Keratinocyte (primary cell): ENCODE results near the gene ADM5. TPM values are rescaled to one million over a fixed set of nuclear protein-coding genes. Genes with fewer than 3 reads are reported as not detected.
A peak's percentile ranks its signal among the peaks of the same experiment; 100 is the strongest.

ENCODE experiments used
- DNase-seq: peaks from one replicate; pipeline ENCODE4 v3.0.0-alpha.2; 2011; ENCODE audit warnings: low read depth, missing footprints, low spot score
- FAIRE-seq: peaks from 2 replicates; lab custom pipeline; 2011; peaks lifted over from hg19 to GRCh38; lab: Jason Lieb, UNC
- H2AFZ ChIP-seq: 2 replicates; pipeline ENCODE4 v1.6.0; 2012; ENCODE audit warnings: low read length, control low read depth, inconsistent platforms; ENCODE audit not compliant: control insufficient read depth
- H3K27ac ChIP-seq: 2 replicates; pipeline ENCODE4 v1.5.1; 2011; ENCODE audit warnings: low read length; ENCODE audit not compliant: control insufficient read depth, insufficient read depth
- H3K27me3 ChIP-seq: 3 replicates; pipeline ENCODE4 v1.6.0; 2011; ENCODE audit warnings: low read length; ENCODE audit not compliant: control insufficient read depth, insufficient read depth; ENCODE audit errors: extremely low read depth
- H3K36me3 ChIP-seq, 2 experiments: 2 replicates in 1 of 2; 3 replicates in 1 of 2; pipeline ENCODE4 v1.5.1; 2011; ENCODE audit warnings: low read length in 2 of 2, mild to moderate bottlenecking in 1 of 2; ENCODE audit not compliant: control insufficient read depth in 2 of 2, insufficient read depth in 2 of 2; ENCODE audit errors: extremely low read depth in 1 of 2
- H3K4me1 ChIP-seq: 3 replicates; pipeline ENCODE4 v1.5.1; 2011; ENCODE audit warnings: low read length; ENCODE audit not compliant: control insufficient read depth, insufficient read depth; ENCODE audit errors: extremely low read depth
- H3K4me2 ChIP-seq: 3 replicates; pipeline ENCODE4 v1.6.0; 2011; ENCODE audit warnings: low read depth, low read length; ENCODE audit not compliant: control insufficient read depth, insufficient read depth; ENCODE audit errors: extremely low read depth
- H3K4me3 ChIP-seq, 3 experiments: fragments of 200-600 bp in 1 of 3; sonication (generic) in 1 of 3; 2 replicates in 2 of 3; 3 replicates in 1 of 3; pipeline ENCODE4 v1.5.1; 2011 to 2016; ENCODE audit warnings: low read length in 3 of 3, mild to moderate bottlenecking in 3 of 3, control low read depth in 2 of 3, inconsistent platforms in 1 of 3, low read depth in 1 of 3, mixed read lengths in 1 of 3, mixed run types in 1 of 3, moderate library complexity in 1 of 3; ENCODE audit not compliant: control insufficient read depth in 2 of 3, insufficient read depth in 2 of 3; ENCODE audit errors: extremely low read depth in 1 of 3
- H3K79me2 ChIP-seq: 2 replicates; pipeline ENCODE4 v1.6.0; 2012; ENCODE audit warnings: low read length; ENCODE audit not compliant: control insufficient read depth, insufficient read depth
- H3K9ac ChIP-seq: 3 replicates; pipeline ENCODE4 v1.6.0; 2011; ENCODE audit warnings: low read length; ENCODE audit not compliant: control insufficient read depth, insufficient read depth; ENCODE audit errors: extremely low read depth
- H3K9me1 ChIP-seq: 3 replicates; pipeline ENCODE4 v1.6.0; 2011; ENCODE audit warnings: low read length; ENCODE audit not compliant: control insufficient read depth, insufficient read depth; ENCODE audit errors: extremely low read depth
- H3K9me3 ChIP-seq: 2 replicates; pipeline ENCODE4 v1.5.1; 2012; ENCODE audit warnings: low read depth, low read length; ENCODE audit not compliant: control insufficient read depth
- H4K20me1 ChIP-seq: 3 replicates; pipeline ENCODE4 v1.6.0; 2011; ENCODE audit warnings: low read length; ENCODE audit not compliant: control insufficient read depth, insufficient read depth; ENCODE audit errors: extremely low read depth
- EZH2 ChIP-seq: IDR thresholded peaks from one replicate; pipeline ENCODE4 v1.6.1; 2012; ENCODE audit warnings: inconsistent platforms, mild to moderate bottlenecking, low read length, moderate library complexity
- dilution Hi-C: fragments of 300-500 bp; cut with MboI; formaldehyde crosslinking; loops from one replicate; pipeline ENCODE4 v1.7.0; 2020; ENCODE audit warnings: low sequenced_read_pairs; ENCODE audit not compliant: extremely low pct_ligation_motif_present
- polyA plus RNA-seq, 5 experiments: library from polyadenylated mRNA; depleted of rRNA in 3 of 5; stranded (reverse) in 3 of 5; stranded (forward) in 1 of 5; unstranded in 1 of 5; fragments of >200 nt; gene quantifications; 1 replicate in 1 of 5; 2 replicates in 3 of 5; 3 replicates in 1 of 5; pipeline versions ENCODE4 v1.2.1 to v1.2.3, GENCODE V29; 2011 to 2012; ENCODE audit warnings: missing spikeins in 2 of 5, low read depth in 1 of 5, low replicate concordance in 1 of 5
- TF ChIP-seq, protein P1 (sequence below), 3 experiments: IDR thresholded peaks in 1 of 3; conservative IDR thresholded peaks in 1 of 3; optimal IDR thresholded peaks in 1 of 3; 2 replicates in 2 of 3; 3 replicates in 1 of 3; pipeline versions ENCODE3 to v1.5.1; 2011; ENCODE audit warnings: low read length in 3 of 3, mild to moderate bottlenecking in 3 of 3, moderate library complexity in 2 of 3, control low read depth in 1 of 3, inconsistent platforms in 1 of 3; ENCODE audit not compliant: insufficient read depth in 2 of 3; ENCODE audit errors: extremely low read depth in 1 of 3

Gene ADM5
- polyA plus RNA-seq, 1 donor (not counting 4 experiments of a cell fraction or from before 2014, with no cell fraction given) = 0.73 TPM

DNA sequence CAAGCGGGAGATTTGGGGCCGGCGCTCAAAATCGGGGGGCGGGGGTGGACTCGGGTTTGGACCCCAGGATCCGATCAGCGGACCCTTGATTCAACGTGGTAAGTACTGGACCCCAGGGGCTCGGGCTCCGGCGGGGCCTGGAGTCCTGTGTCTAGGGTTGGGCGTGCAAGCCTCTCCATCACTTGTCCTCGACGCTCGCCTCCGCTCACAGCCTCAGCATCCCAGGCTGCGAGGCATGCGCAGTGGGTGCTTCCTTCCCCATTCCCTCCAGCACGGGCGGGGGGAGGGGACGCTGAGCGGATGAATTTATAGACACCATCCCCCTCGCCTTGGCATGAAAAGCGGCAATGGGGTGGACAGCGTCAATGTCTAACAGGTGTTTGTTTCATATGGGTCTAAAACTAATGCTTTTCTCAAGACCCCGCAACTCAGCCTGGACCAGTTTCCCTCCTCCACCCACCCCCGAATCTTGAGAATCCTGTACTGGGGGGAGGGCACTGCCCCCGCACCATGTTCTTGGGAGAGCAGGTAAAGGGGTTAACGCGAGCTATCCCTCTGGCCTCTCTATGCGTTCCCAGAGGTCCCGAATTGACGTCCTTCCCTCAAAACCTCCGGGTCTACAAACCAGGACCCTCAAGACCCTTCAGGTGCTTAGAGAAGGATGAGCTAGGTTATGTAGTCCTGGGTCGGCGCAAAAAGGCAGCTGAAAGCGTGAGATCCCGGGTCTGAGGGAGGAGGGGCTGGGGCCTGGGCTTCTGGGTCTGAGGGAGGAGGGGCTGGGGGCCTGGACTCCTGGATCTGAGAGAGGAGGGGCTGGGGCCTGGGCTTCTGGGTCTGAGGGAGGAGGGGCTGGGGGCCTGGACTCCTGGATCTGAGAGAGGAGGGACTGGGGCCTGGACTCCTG lies 2.1 kb downstream of the ADM5 start:
- Histone ChIP-seq H3K27me3 (no peaks in the 10 kb centered on the region), H3K9ac (no peak overlapping the region), H3K9me1 (no peaks in the 10 kb centered on the region), H4K20me1 (peaks cover 7% of the 10 kb centered on the region), H3K27ac (no peak overlapping the region), H3K36me3 (peaks cover 6 to 13% of the 10 kb centered on the region in 2 experiments), H3K4me1 (peaks cover 21% of the 10 kb centered on the region), H3K9me3 (no peaks in the 10 kb centered on the region), H3K4me2 (peak overlapping the region; percentile 93), H3K79me2 (no peaks in the 10 kb centered on the region), H2AFZ (no peak overlapping the region), H3K4me3 (peak overlapping the region in 2 of 3 experiments; percentile 47 to 60)
- FAIRE-seq (no peak), DNase-seq (no peak)
- dilution Hi-C loops = no loop called here
- TF ChIP-seq, protein P1, sequence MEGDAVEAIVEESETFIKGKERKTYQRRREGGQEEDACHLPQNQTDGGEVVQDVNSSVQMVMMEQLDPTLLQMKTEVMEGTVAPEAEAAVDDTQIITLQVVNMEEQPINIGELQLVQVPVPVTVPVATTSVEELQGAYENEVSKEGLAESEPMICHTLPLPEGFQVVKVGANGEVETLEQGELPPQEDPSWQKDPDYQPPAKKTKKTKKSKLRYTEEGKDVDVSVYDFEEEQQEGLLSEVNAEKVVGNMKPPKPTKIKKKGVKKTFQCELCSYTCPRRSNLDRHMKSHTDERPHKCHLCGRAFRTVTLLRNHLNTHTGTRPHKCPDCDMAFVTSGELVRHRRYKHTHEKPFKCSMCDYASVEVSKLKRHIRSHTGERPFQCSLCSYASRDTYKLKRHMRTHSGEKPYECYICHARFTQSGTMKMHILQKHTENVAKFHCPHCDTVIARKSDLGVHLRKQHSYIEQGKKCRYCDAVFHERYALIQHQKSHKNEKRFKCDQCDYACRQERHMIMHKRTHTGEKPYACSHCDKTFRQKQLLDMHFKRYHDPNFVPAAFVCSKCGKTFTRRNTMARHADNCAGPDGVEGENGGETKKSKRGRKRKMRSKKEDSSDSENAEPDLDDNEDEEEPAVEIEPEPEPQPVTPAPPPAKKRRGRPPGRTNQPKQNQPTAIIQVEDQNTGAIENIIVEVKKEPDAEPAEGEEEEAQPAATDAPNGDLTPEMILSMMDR (optimal IDR thresholded peaks at IDR 0.05 in 1 of 3, IDR thresholded peaks at IDR 0.05 in 1 of 3, conservative IDR thresholded peaks at IDR 0.05 in 1 of 3; ENCODE audit: extremely low read depth in 1 of 3, insufficient read depth in 2 of 3, low read length in 3 of 3) = no peak
- no peak for TF ChIP-seq EZH2

DNA sequence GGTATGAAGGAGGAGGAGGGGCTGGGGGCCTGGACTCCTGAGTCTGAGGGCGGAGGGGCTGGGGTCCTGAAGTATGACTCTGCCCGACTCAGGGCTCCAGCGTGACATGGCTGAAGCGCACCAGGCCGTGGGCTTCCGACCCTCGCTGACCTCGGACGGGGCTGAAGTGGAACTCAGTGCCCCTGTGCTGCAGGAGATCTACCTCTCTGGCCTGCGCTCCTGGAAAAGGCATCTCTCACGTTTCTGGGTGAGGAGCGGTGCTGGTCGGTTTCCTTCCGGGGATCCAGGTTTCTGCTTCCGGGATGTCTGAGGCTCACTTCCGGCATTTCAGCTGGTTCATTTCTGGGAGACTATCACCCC lies 2.7 kb downstream of the ADM5 start:
- Histone ChIP-seq H2AFZ (no peak overlapping the region), H3K4me1 (peaks cover 21% of the 10 kb centered on the region), H3K9me1 (no peaks in the 10 kb centered on the region), H3K79me2 (no peaks in the 10 kb centered on the region), H3K27me3 (no peaks in the 10 kb centered on the region), H3K9me3 (no peaks in the 10 kb centered on the region), H3K27ac (no peak overlapping the region), H4K20me1 (peaks cover 7% of the 10 kb centered on the region), H3K9ac (no peak overlapping the region), H3K4me3 (no peak overlapping the region), H3K4me2 (no peak overlapping the region), H3K36me3 (peaks cover 6 to 9% of the 10 kb centered on the region in 2 experiments)
- DNase-seq (no peak), FAIRE-seq (no peak)
- dilution Hi-C loops = no loop called here
- no peak for TF ChIP-seq EZH2
- TF ChIP-seq, protein P1 (optimal IDR thresholded peaks at IDR 0.05 in 1 of 3, IDR thresholded peaks at IDR 0.05 in 1 of 3, conservative IDR thresholded peaks at IDR 0.05 in 1 of 3; ENCODE audit: extremely low read depth in 1 of 3, insufficient read depth in 2 of 3, low read length in 3 of 3) = no peak
